Femur (tissue), 1 donor: ENCODE results near the gene PYCARD.
"Not testable (repeated sequence)": the region's sequence is repeated elsewhere in the genome, so short reads cannot be mapped to it uniquely, and the experiment has no call there.

Experiments
- DNase-seq: peaks from one replicate; pipeline ENCODE4 v3.0.0-alpha.2; 2017

Gene PYCARD

DNA sequence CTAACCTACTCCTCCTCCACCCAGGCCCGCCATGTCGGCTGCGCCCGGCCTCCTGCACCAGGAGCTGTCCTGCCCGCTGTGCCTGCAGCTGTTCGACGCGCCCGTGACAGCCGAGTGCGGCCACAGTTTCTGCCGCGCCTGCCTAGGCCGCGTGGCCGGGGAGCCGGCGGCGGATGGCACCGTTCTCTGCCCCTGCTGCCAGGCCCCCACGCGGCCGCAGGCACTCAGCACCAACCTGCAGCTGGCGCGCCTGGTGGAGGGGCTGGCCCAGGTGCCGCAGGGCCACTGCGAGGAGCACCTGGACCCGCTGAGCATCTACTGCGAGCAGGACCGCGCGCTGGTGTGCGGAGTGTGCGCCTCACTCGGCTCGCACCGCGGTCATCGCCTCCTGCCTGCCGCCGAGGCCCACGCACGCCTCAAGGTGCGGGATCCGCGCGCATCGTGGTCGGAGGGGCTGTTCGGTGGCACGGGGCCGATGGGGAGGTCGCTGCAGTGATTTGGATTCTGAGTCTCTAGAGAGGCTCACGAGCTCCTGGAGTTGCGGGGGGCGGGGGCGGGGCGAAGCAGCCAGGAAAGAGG is 12.2 kb upstream of the PYCARD start:
- peak; percentile 41 for DNase-seq

- peak; percentile 78 for DNase-seq
Observed at GRCh38 chr16:31213877-31214707, 11.5 kb upstream of the PYCARD start, which contains the start of gene TRIM72. Gene TRIM72 (plus strand): TSS chr16:31214119. CDS start chr16:31214739, 620 bp downstream.

DNA sequence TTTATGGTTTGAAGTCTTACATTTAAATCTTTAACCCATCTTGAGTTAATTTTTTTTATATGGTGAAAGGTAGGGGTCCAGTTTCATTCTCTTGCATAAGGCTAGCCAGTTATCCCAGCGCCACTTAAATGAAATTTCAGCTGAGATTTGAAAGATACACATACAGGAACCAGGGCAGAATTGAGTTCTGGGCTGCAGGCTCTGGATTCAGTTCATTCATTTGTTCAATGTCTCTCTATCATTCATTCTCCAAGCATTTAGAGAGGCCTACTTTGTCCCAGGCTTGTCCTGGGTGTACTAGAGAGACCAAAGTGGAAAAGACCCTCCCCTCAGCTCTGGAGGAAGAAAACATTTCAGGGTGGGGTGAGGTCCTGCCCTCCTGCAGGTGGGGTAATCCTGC is 10.8 kb upstream of the PYCARD start:
- DNase-seq, result no peak

GRCh38 chr16:31206776-31207175 is 4.2 kb upstream of the PYCARD start:
- no peak for DNase-seq

GRCh38 chr16:31204871-31205666 is 2.5 kb upstream of the PYCARD start:
- DNase-seq, result no peak

GRCh38 chr16:31201582-31202413 is 762 bp downstream of the PYCARD start:
- DNase-seq, result peak; percentile 46

DNA sequence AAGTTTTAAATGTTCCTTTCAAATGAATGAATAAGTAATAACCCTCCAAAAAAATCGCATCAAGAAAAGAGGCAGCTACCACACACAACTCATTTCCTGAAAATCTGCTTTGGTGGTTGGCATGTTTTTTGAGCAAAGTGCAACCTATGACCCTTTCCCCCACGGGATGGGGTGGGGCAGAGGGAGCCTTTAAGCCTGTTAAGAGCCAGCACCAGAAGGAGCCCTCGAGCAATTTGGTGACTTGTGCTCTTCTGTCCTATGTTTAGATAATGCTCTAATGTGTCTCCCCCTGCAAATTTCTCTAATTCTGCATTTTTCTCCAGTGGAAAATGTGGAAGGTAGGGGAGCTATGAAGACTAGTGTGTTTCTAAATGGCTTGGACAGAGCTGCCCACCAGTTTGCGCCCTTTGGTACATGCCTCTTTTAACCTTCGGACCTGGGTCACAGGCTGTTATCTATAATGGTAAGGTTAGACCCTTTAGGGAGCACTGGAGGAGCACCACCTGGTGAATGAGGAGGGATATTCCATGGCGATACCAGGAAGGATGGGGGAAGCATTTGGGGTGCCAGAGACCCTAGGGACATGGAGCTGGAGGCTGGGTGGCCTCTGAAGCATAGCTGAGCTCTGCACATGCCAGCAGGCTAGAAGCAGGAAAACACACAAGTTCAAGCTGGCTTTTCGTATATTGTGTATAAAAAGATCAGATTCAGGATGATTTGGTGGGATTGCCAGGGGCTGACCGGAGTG is 1.6 kb downstream of the PYCARD start:
- no peak for DNase-seq

- not testable (repeated sequence) for DNase-seq
Observed at GRCh38 chr16:31200111-31200510, 2.4 kb downstream of the PYCARD start.

- no peak for DNase-seq
Observed at GRCh38 chr16:31199430-31200041, 3.0 kb downstream of the PYCARD start.

DNA sequence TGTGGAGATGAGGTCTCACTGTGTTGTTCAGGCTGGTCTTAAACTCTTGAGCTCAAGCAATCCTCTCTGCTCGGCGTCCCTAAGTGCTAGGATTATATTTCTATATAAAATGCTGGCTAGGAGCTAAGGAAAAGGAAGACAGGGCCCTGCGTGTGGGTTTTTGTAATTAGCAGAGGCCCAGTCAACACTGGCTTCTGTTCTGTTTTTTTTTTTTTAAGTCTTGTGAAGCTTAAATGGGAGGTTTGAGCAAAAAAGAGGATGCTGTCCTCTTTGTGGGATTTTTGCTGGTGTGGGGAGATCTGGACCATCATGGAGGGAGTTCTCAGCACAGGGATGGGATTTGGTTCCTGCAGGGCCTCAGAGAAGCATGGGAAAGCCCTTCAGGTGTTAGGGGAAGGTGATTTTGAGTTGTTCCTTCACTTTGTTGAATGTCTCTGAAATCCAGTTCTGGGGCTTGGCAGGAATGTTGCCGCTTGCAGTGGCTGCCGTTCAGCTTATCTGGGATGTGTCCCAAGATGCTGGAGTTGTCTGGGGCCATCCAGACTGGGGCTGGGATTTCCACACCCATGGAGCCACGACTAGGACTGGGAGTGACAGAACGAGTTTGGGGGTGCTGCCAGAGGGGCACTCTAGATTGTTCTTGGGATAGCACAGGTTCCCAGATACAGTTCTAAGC is 4.2 kb downstream of the PYCARD start:
- no peak for DNase-seq

DNA sequence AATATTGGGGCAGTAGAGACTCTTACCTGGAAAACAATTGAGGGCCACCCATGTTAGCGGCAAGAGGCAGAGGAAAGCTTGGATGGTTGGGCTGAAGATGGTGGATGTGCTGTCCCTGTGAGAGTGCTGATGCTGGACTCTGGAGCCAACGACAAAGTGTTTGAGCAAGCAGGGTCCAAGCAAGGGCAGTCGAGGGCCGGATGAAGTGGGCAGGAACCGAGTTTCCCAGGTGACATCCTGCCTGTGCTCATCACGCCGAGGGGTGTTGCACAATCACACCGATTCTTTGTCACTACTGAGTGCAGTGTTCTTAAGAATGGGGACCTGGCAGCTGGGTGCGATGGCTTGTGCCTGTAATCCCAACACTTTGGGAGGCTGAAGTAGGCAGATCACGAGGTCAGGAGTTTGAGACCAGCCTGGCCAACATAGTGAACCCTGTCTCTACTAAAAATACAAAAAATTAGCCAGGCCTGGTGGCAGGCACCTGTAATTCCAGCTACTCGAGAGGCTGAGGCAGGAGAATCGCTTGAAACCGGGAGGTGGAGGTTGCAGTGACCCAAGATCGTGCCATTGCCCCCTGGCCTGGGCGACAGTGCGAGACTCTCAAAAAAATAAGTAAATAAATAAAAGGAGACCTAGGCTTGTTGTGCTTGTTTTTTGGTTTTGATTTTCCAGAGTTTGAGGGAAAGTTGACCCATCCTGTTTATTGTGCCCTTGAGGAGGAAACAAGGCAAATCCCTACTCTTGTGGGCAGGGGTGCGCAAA is 6.1 kb downstream of the PYCARD start:
- no peak for DNase-seq

GRCh38 chr16:31195861-31196260 is 6.7 kb downstream of the PYCARD start:
- DNase-seq, result not testable (repeated sequence)

DNA sequence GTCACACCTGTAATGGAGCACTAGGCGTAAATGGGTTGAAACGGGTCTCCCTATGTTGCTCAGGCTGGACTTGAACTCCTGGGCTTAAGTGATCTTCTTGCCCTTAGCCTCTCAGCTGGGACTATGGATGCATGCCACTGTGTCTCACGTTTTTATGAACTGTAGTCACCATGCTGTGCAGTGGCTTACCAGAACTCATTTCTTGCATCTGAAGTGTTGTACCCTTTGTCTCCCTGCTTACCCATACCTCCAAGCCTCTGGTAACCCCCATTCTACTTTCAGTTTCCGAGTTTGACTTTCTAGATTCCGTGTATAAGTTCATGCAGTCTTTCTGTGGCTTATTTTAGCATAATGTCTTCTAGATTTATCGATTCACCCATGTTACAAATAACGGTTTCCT is 7.7 kb downstream of the PYCARD start:
- no peak for DNase-seq

DNA sequence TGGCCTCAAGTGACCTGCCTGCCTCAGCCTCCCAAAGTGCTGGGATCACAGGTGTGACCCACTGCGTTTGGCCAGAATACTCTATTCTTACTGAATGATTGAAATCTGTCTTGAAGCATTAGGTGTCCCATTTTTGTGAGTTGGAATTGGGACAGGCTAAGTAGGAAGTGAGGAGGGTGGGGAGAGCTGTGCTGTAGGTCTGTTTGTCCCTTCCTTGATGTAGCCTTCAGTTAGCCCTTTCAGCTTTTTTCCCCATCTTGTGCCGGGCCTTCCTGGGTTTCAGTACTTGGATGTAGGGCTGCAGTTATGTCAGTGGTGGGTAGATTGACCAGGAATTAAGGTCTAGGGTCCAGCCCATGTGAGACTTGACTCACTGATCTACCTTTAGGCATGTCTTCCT is 8.7 kb downstream of the PYCARD start:
- DNase-seq, result no peak

DNA sequence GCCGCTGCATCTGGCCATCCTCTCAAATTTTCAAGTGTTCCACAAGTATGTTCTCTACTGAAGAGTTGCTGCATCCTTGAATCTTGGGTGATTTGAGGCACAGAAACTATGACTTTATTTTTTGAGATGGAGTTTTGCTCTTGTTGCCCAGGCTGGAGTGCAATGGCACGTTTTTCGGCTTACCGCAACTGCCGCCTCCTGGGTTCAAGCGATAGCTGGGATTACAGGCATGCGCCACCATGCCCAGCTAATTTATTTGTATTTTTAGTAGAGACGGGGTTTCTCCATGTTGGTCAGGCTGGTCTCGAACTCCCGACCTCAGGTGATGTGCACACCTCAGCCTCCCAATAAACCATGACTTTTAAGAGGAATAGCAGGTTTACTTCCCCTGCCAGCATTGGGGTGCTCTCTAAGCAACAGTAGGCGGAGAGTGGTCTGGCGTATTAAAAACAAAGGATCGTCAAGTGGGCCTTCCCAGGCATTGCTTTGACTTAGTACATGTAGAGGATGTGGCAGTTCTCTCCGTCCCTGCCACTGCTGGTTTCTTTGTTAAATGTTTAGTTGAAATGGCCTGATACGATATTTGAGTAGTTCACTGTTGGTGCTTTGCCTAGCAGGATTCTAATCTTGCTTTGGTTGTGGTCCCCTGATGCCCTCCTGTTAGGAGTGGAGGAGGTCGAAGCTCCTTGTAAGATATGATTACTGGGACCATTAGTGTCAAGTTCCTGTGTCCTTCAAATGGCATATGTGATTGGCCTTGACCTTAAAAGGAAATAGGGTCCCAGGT is 9.5 kb downstream of the PYCARD start:
- DNase-seq, result no peak

DNA sequence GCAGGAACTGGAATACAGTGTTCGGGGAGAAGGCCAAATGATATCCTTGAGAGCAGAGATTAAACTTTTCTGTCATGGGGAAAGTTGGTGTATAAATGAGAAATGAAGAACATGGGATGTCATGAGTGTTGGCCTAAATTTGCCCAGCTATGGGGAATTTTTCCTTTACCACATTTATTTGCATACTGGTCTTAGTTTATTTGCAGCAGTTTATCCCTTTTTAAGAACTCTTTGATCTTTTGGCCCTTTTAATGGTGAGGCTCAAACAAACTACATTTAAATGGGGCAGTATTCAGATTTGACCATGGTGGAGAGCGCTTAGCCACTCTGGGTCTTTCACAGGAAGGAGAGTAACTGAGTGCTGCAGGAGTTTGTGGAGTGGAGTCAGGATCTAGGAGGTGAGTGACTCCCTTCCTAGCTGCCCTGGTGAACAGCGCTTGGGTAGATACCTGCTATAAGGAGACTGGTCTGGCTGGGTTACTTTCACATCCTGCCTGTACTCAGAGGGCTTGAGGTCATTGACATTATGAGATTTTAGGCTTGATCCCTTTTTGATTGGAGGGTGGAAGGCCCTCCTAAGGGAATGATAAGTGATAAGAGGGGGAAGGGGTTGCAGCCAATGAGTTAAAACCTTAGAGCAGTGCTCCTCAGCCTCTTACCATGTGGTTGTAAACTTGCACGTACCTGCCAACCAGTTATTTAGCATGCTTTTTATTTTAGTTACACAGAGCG is 10.7 kb downstream of the PYCARD start:
- no peak for DNase-seq

- no peak for DNase-seq
Observed at GRCh38 chr16:31190818-31191444, 11.6 kb downstream of the PYCARD start.

DNA sequence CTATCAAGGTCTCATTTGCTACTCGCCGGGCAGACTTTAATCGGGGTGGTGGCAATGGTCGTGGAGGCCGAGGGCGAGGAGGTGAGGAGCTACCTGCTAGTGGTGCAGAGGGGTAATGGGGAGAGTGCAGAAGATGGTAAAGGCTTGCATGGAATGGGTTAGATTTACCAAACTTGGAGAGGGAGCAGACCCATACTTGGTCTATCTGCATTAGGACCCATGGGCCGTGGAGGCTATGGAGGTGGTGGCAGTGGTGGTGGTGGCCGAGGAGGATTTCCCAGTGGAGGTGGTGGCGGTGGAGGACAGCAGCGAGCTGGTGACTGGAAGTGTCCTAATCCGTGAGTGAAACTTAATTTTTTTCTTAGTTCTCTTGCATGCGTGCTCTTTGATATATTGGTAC is 12.5 kb downstream of the PYCARD start:
- DNase-seq, result no peak
